GM12875 (cell line): Measurements from ENCODE around the gene TACR1.
"Not testable (repeated sequence)": the region's sequence is repeated elsewhere in the genome, so short reads cannot be mapped to it uniquely, and the experiment has no call there.

Source experiments
- H3K4me3 ChIP-seq: one replicate; pipeline ENCODE4 v1.5.1; 2011; ENCODE audit warnings: low read depth, low read length, control low read depth
- CTCF ChIP-seq: IDR thresholded peaks from 2 replicates; pipeline ENCODE4 v1.5.1; 2011; ENCODE audit warnings: low read depth, mild to moderate bottlenecking, control low read depth, inconsistent platforms, low read length, moderate library complexity, borderline replicate concordance; ENCODE audit not compliant: insufficient read depth

TACR1 gene

GRCh38 chr2:75233965-75234364 lies 34.6 kb upstream of the TACR1 start:
- H3K4me3 ChIP-seq, result no peak overlapping the region
- no peak for TF ChIP-seq CTCF

GRCh38 chr2:75226617-75227016 lies 27.3 kb upstream of the TACR1 start:
- H3K4me3 ChIP-seq, result no peak overlapping the region
- TF ChIP-seq CTCF, result no peak

- TF ChIP-seq CTCF, result no peak
- H3K4me3 ChIP-seq, result no peak overlapping the region
These were observed 26.8 kb upstream of the TACR1 start for GRCh38 chr2:75226099-75226498.

GRCh38 chr2:75224636-75225094 lies 25.3 kb upstream of the TACR1 start:
- TF ChIP-seq CTCF, result no peak
- no peak overlapping the region for H3K4me3 ChIP-seq

GRCh38 chr2:75222527-75222926 lies 23.2 kb upstream of the TACR1 start:
- TF ChIP-seq CTCF, result no peak
- H3K4me3 ChIP-seq, result no peak overlapping the region

- H3K4me3 ChIP-seq, result no peak overlapping the region
- no peak for TF ChIP-seq CTCF
These were observed 22.5 kb upstream of the TACR1 start for GRCh38 chr2:75221862-75222261.

GRCh38 chr2:75219213-75219612 lies 19.9 kb upstream of the TACR1 start:
- H3K4me3 ChIP-seq, result not testable (repeated sequence)

GRCh38 chr2:75211266-75211770 lies 12.0 kb upstream of the TACR1 start:
- no peak for TF ChIP-seq CTCF
- H3K4me3 ChIP-seq, result no peak overlapping the region
